IMR-90 (cell line): ENCODE data around the gene NCOR1. TPM values are rescaled to one million over a fixed set of nuclear protein-coding genes. Genes with fewer than 3 reads are reported as not detected.

Source experiments
- ATAC-seq: fragments of 200-7000 bp; cut with Tn5 transposase; 2 replicates; pipeline ENCODE4 v1.9.1; 2020; ENCODE audit warnings: low read depth, mild to moderate bottlenecking, moderate library complexity
- BruUV-seq: library from RNA; stranded (reverse); fragments of 400-500 nt; replicated peaks from 2 replicates; lab custom pipeline; 2021; lab: Mats Ljungman, UMichigan
- CTCF ChIA-PET: fragments of 300-600 bp; formaldehyde crosslinking; extraction: SDS; loops from one replicate; lab custom pipeline; 2021; ENCODE audit warnings: antibody characterized with exemption; lab: Yijun Ruan, JAX
- POLR2A ChIA-PET: fragments of 300-600 bp; sonication (Branson Sonifier 250); formaldehyde crosslinking; loops from one replicate; lab custom pipeline; 2022; ENCODE audit warnings: antibody characterized with exemption; ENCODE audit not compliant: unreplicated experiment; lab: Charles Lee
- DNase-seq: peaks from one replicate; pipeline ENCODE4 v3.0.0; 2013
- H2AFZ ChIP-seq: replicated peaks from 2 replicates; pipeline ENCODE3; 2013; ENCODE audit warnings: low read length, mild to moderate bottlenecking; ENCODE audit not compliant: poor library complexity
- H2AK5ac ChIP-seq: 2 replicates; pipeline ENCODE4 v1.6.1; 2013; ENCODE audit warnings: low read depth, low read length, inconsistent platforms
- H2AK9ac ChIP-seq: replicated peaks from 2 replicates; pipeline ENCODE3; 2013; ENCODE audit warnings: mild to moderate bottlenecking, low read depth, low read length, moderate library complexity; ENCODE audit not compliant: poor library complexity
- H2BK120ac ChIP-seq: 2 replicates; pipeline ENCODE4 v1.6.1; 2013; ENCODE audit warnings: low read depth, low read length, inconsistent platforms
- H2BK15ac ChIP-seq: 3 replicates; pipeline ENCODE4 v1.6.1; 2013; ENCODE audit warnings: low read depth, low read length, inconsistent platforms
- H2BK20ac ChIP-seq: 2 replicates; pipeline ENCODE4 v1.6.1; 2013; ENCODE audit warnings: low read depth, mild to moderate bottlenecking, inconsistent platforms, low read length, moderate library complexity
- H2BK5ac ChIP-seq: 2 replicates; pipeline ENCODE4 v1.6.1; 2013; ENCODE audit warnings: mild to moderate bottlenecking, low read depth, low read length, inconsistent platforms; ENCODE audit not compliant: poor library complexity, severe bottlenecking
- H3K14ac ChIP-seq: replicated peaks from 2 replicates; pipeline ENCODE4 v1.6.1; 2013; ENCODE audit warnings: low read depth, low read length, inconsistent platforms
- H3K18ac ChIP-seq: 2 replicates; pipeline ENCODE4 v1.6.1; 2013; ENCODE audit warnings: low read depth, low read length, control low read depth
- H3K23ac ChIP-seq: 2 replicates; pipeline ENCODE4 v1.6.1; 2013; ENCODE audit warnings: low read depth, low read length, inconsistent platforms
- H3K27ac ChIP-seq: 2 replicates; pipeline ENCODE4 v1.5.1; 2013; ENCODE audit warnings: mild to moderate bottlenecking, control low read depth, low read length; ENCODE audit not compliant: insufficient read depth
- H3K27me3 ChIP-seq: 2 replicates; pipeline ENCODE4 v1.6.1; 2013; ENCODE audit warnings: low read length; ENCODE audit not compliant: control insufficient read depth, insufficient read depth
- H3K36me3 ChIP-seq: 2 replicates; pipeline ENCODE4 v1.6.1; 2013; ENCODE audit warnings: low read length, mixed read lengths; ENCODE audit not compliant: control insufficient read depth, insufficient read depth
- H3K4ac ChIP-seq: 2 replicates; pipeline ENCODE4 v1.6.1; 2013; ENCODE audit warnings: low read depth, low read length, inconsistent platforms
- H3K4me1 ChIP-seq: 2 replicates; pipeline ENCODE4 v1.6.1; 2013; ENCODE audit warnings: low read length, mixed read lengths; ENCODE audit not compliant: control insufficient read depth, insufficient read depth
- H3K4me2 ChIP-seq: 2 replicates; pipeline ENCODE4 v1.6.1; 2013; ENCODE audit warnings: low read depth, mild to moderate bottlenecking, control low read depth, low read length, moderate library complexity
- H3K4me3 ChIP-seq: 2 replicates; pipeline ENCODE4 v1.5.1; 2013; ENCODE audit warnings: low read depth, mild to moderate bottlenecking, control low read depth, low read length, moderate library complexity; ENCODE audit not compliant: insufficient read depth
- H3K56ac ChIP-seq: 2 replicates; pipeline ENCODE4 v1.6.1; 2013; ENCODE audit warnings: low read length, inconsistent platforms; ENCODE audit not compliant: insufficient read depth; ENCODE audit errors: extremely low read depth
- H3K79me1 ChIP-seq, 2 experiments: 2 replicates each; pipeline ENCODE4 v1.6.1; 2013; ENCODE audit warnings: low read length in 2 of 2, inconsistent platforms in 1 of 2, low read depth in 1 of 2
- H3K9ac ChIP-seq: 2 replicates; pipeline ENCODE4 v1.6.1; 2013; ENCODE audit warnings: low read depth, low read length, control low read depth
- H3K9me1 ChIP-seq: 2 replicates; pipeline ENCODE4 v1.6.1; 2013; ENCODE audit warnings: low read length, inconsistent platforms; ENCODE audit not compliant: insufficient read depth
- H3K9me3 ChIP-seq: 2 replicates; pipeline ENCODE4 v1.6.1; 2013; ENCODE audit warnings: low read length; ENCODE audit not compliant: control insufficient read depth, insufficient read depth
- H4K20me1 ChIP-seq: 2 replicates; pipeline ENCODE4 v1.6.1; 2013; ENCODE audit warnings: low read length, inconsistent platforms; ENCODE audit not compliant: insufficient read depth
- H4K5ac ChIP-seq: 2 replicates; pipeline ENCODE4 v1.6.1; 2013; ENCODE audit warnings: mild to moderate bottlenecking, low read depth, low read length, control low read depth
- H4K8ac ChIP-seq, 2 experiments: 2 replicates each; pipeline ENCODE4 v1.6.1; 2013; ENCODE audit warnings: low read depth in 2 of 2, low read length in 2 of 2, control low read depth in 1 of 2, inconsistent platforms in 1 of 2
- H4K91ac ChIP-seq: 2 replicates; pipeline ENCODE4 v1.6.1; 2013; ENCODE audit warnings: low read depth, low read length, inconsistent platforms; ENCODE audit not compliant: insufficient read depth
- BHLHE40 ChIP-seq: fragments of 150-350 bp; IDR thresholded peaks from 2 replicates; pipeline ENCODE4 v1.6.1; 2016; ENCODE audit warnings: mild to moderate bottlenecking, low read depth, low read length
- CEBPB ChIP-seq: IDR thresholded peaks from 2 replicates; pipeline ENCODE4 v1.6.1; 2012; ENCODE audit warnings: low read depth, low read length, improper control_type of control experiment
- CHD1 ChIP-seq: IDR thresholded peaks from 2 replicates; pipeline ENCODE4 v1.6.1; 2012; ENCODE audit warnings: low read depth, low read length, improper control_type of control experiment
- FOS ChIP-seq: fragments of 150-350 bp; IDR thresholded peaks from 2 replicates; pipeline ENCODE4 v1.6.1; 2016; ENCODE audit warnings: low read depth, low read length
- MAFK ChIP-seq: IDR thresholded peaks from 2 replicates; pipeline ENCODE4 v1.6.1; 2012; ENCODE audit warnings: low read depth, low read length, improper control_type of control experiment
- MAZ ChIP-seq: IDR thresholded peaks from 2 replicates; pipeline ENCODE4 v1.6.1; 2012; ENCODE audit warnings: low read depth, mild to moderate bottlenecking, low read length, improper control_type of control experiment, moderate library complexity, borderline replicate concordance
- NFE2L2 ChIP-seq: fragments of 150-350 bp; IDR thresholded peaks from 2 replicates; pipeline ENCODE4 v1.6.1; 2016; ENCODE audit warnings: low read depth, mild to moderate bottlenecking, low read length
- RAD21 ChIP-seq: IDR thresholded peaks from 2 replicates; pipeline ENCODE4 v1.6.1; 2012; ENCODE audit warnings: low read length, improper control_type of control experiment
- RCOR1 ChIP-seq: IDR thresholded peaks from 2 replicates; pipeline ENCODE4 v1.6.1; 2012; ENCODE audit warnings: mild to moderate bottlenecking, low read length, improper control_type of control experiment; ENCODE audit not compliant: insufficient replicate concordance
- RFX5 ChIP-seq: IDR thresholded peaks from 2 replicates; pipeline ENCODE4 v1.8.0; 2012; ENCODE audit warnings: low read depth, mild to moderate bottlenecking, low read length, moderate library complexity
- WGBS, 2 experiments: methylation state at CpG; one replicate each; pipeline versions ENCODE4 v1.1.5 to v1.1.7; 2013; ENCODE audit warnings: missing lambda C conversion rate in 2 of 2; ENCODE audit not compliant: insufficient read length in 1 of 2; ENCODE audit errors: extremely low coverage in 2 of 2; 5-methylcytosine and 5-hydroxymethylcytosine counted together
- dilution Hi-C: fragments of 300-500 bp; cut with HindIII; formaldehyde crosslinking; loops from one replicate; pipeline ENCODE4 v1.14.3; 2018; ENCODE audit warnings: low sequenced_read_pairs; ENCODE audit not compliant: unreplicated experiment
- in situ Hi-C: fragments of 300-500 bp; cut with MboI; formaldehyde crosslinking; loops from 3 replicates; pipeline ENCODE4 v1.14.3; 2019; ENCODE audit warnings: low sequenced_read_pairs, inconsistent platforms, mixed read lengths
- intact Hi-C: fragments of 100-400 bp; cut with micrococcal nuclease; formaldehyde crosslinking; loops from 2 replicates; pipeline ENCODE4 v1.10.0; 2022
- polyA plus RNA-seq, 3 experiments: library from polyadenylated mRNA; depleted of rRNA; stranded (reverse); fragments of >200 nt; gene quantifications; 2 replicates each; pipeline ENCODE4 v1.2.3, GENCODE V29; 2012; ENCODE audit warnings: low replicate concordance in 1 of 3
- total RNA-seq: library from RNA; depleted of rRNA; stranded (reverse); fragments of >200 nt; gene quantifications from 2 replicates; pipeline ENCODE4 v1.2.3, GENCODE V29; 2012
- TF ChIP-seq, protein P1 (sequence below): fragments of 150-350 bp; IDR thresholded peaks from 2 replicates; pipeline ENCODE4 v1.6.1; 2017; ENCODE audit warnings: mild to moderate bottlenecking, antibody characterized with exemption, low read length, low read depth
- TF ChIP-seq, protein P2 (sequence below): conservative IDR thresholded peaks from 2 replicates; pipeline ENCODE4 v1.5.1; 2012; ENCODE audit warnings: mild to moderate bottlenecking, low read depth, low read length, improper control_type of control experiment
- TF ChIP-seq, protein P3 (sequence below): fragments of 150-350 bp; IDR thresholded peaks from 2 replicates; pipeline ENCODE4 v1.6.1; 2016; ENCODE audit warnings: low read depth, mild to moderate bottlenecking, low read length, moderate library complexity, borderline replicate concordance

The NCOR1 gene
- total and polyA plus RNA-seq, 2 of the 4 experiments (the other 2 are of a cell fraction): 54.5 to 80.3 TPM

DNA sequence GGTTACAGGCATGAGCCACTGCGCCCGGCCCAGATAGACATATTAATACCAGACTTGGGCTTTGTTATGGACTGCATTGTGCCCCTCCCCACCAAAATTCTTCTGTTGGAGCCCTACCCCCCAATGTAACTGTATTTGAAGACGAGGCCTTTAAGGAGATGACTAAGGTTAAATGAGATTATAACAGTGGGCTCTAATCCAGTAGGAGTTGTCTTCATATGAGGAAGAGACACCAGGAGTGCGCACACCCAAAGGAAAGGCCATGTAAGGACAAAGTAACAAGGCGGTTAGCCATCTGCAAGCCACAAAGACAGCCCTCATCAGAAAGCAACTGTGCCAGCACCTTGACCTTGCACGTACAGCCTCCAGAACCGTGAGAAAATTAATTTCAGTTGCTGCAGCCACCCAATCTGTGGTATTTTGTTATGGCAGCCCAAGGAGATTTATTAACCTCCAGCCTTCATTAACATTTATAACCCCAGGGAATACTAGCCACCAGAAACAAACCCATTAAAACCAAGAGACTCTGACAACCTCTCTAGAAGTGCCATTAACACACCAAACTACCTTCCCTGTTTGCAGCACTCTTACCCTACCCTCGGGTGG is 108.1 kb downstream of the NCOR1 start:
- Histone ChIP-seq H2BK120ac (no peak overlapping the region), H2AK5ac (no peak overlapping the region), H3K79me1 (peaks cover 29 to 63% of the 10 kb centered on the region in 2 experiments), H3K14ac (no peak overlapping the region), H3K4me3 (no peak overlapping the region), H3K4me1 (0 out of 2 replicates have a peak, but pooled peaks cover 2% of the 10 kb centered on the region), H3K27me3 (no peaks in the 10 kb centered on the region), H3K18ac (no peak overlapping the region), H3K9ac (no peak overlapping the region), H4K20me1 (no peaks in the 10 kb centered on the region; the same call in 1 of the 2 replicates), H3K4me2 (no peak overlapping the region), H2BK20ac (no peak overlapping the region), H4K91ac (no peak overlapping the region), H4K8ac (no peak overlapping the region), H4K5ac (no peak overlapping the region), H3K56ac (no peak overlapping the region), H3K36me3 (peaks cover 17% of the 10 kb centered on the region), H2BK15ac (no peak overlapping the region), H2AFZ (no peak overlapping the region), H2BK5ac (no peak overlapping the region), H2AK9ac (no peak overlapping the region), H3K4ac (no peak overlapping the region), H3K27ac (no peak overlapping the region; the same call in 1 of the 2 replicates), H3K9me3 (no peaks in the 10 kb centered on the region), H3K9me1 (peaks cover 8% of the 10 kb centered on the region; the same call in 1 of the 2 replicates), H3K23ac (no peak overlapping the region)
- dilution Hi-C loops: no loop called here
- no peak for ATAC-seq
- ChIA-PET CTCF (no interaction called here), POLR2A (no interaction called here)
- no peak for DNase-seq
- no TSS peak for BruUV-seq
- no CpG with 5 or more reads among the region's 8 CpGs for WGBS, 2 experiments
- intact Hi-C loops: no loop called here
- no peak for TF ChIP-seq CEBPB
- TF ChIP-seq NFE2L2: no peak
- TF ChIP-seq MAZ: no peak
- no peak for TF ChIP-seq RAD21
- TF ChIP-seq FOS: no peak
- TF ChIP-seq, protein P1, sequence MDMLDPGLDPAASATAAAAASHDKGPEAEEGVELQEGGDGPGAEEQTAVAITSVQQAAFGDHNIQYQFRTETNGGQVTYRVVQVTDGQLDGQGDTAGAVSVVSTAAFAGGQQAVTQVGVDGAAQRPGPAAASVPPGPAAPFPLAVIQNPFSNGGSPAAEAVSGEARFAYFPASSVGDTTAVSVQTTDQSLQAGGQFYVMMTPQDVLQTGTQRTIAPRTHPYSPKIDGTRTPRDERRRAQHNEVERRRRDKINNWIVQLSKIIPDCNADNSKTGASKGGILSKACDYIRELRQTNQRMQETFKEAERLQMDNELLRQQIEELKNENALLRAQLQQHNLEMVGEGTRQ: no peak
- TF ChIP-seq, protein P2, sequence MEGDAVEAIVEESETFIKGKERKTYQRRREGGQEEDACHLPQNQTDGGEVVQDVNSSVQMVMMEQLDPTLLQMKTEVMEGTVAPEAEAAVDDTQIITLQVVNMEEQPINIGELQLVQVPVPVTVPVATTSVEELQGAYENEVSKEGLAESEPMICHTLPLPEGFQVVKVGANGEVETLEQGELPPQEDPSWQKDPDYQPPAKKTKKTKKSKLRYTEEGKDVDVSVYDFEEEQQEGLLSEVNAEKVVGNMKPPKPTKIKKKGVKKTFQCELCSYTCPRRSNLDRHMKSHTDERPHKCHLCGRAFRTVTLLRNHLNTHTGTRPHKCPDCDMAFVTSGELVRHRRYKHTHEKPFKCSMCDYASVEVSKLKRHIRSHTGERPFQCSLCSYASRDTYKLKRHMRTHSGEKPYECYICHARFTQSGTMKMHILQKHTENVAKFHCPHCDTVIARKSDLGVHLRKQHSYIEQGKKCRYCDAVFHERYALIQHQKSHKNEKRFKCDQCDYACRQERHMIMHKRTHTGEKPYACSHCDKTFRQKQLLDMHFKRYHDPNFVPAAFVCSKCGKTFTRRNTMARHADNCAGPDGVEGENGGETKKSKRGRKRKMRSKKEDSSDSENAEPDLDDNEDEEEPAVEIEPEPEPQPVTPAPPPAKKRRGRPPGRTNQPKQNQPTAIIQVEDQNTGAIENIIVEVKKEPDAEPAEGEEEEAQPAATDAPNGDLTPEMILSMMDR: no peak
- no peak for TF ChIP-seq CHD1
- no peak for TF ChIP-seq RCOR1
- no peak for TF ChIP-seq MAFK
- TF ChIP-seq, protein P3, sequence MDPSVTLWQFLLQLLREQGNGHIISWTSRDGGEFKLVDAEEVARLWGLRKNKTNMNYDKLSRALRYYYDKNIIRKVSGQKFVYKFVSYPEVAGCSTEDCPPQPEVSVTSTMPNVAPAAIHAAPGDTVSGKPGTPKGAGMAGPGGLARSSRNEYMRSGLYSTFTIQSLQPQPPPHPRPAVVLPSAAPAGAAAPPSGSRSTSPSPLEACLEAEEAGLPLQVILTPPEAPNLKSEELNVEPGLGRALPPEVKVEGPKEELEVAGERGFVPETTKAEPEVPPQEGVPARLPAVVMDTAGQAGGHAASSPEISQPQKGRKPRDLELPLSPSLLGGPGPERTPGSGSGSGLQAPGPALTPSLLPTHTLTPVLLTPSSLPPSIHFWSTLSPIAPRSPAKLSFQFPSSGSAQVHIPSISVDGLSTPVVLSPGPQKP: no peak
- TF ChIP-seq RFX5: no peak
- no peak for TF ChIP-seq BHLHE40
- in situ Hi-C loops: no loop called here
